GM23248 (cell line): ENCODE measurements around the gene CCDC142. TPM values are rescaled to one million over a fixed set of nuclear protein-coding genes. Genes with fewer than 3 reads are reported as not detected.

ENCODE experiments used
- DNase-seq: peaks from one replicate; pipeline ENCODE4 v3.0.0-alpha.2; 2015
- H2AFZ ChIP-seq: fragments of 200-600 bp; sonication (generic); 2 replicates; pipeline ENCODE4 v1.6.1; 2016; ENCODE audit warnings: antibody characterized with exemption
- H3F3A ChIP-seq: fragments of 200-600 bp; sonication (generic); 2 replicates; pipeline ENCODE4 v1.6.1; 2016; ENCODE audit warnings: mild to moderate bottlenecking, antibody characterized with exemption, mixed run types; ENCODE audit not compliant: insufficient read depth
- H3K27ac ChIP-seq: fragments of 200-600 bp; sonication (generic); 2 replicates; pipeline ENCODE4 v1.5.1; 2016; ENCODE audit warnings: mild to moderate bottlenecking
- H3K27me3 ChIP-seq: fragments of 200-600 bp; sonication (generic); replicated peaks from 2 replicates; pipeline ENCODE4 v1.6.1; 2016; ENCODE audit warnings: mild to moderate bottlenecking; ENCODE audit not compliant: insufficient read depth
- H3K36me3 ChIP-seq: fragments of 200-600 bp; sonication (generic); 2 replicates; pipeline ENCODE4 v1.6.1; 2016; ENCODE audit warnings: low read depth, mild to moderate bottlenecking
- H3K4me1 ChIP-seq: fragments of 200-600 bp; sonication (generic); 2 replicates; pipeline ENCODE4 v1.6.1; 2016; ENCODE audit warnings: mild to moderate bottlenecking; ENCODE audit not compliant: insufficient read depth
- H3K4me2 ChIP-seq: fragments of 200-600 bp; sonication (generic); one replicate; pipeline ENCODE4 v1.6.1; 2016; ENCODE audit warnings: mild to moderate bottlenecking; ENCODE audit not compliant: unreplicated experiment
- H3K4me3 ChIP-seq: fragments of 200-600 bp; sonication (generic); 2 replicates; pipeline ENCODE4 v1.5.1; 2016; ENCODE audit warnings: mild to moderate bottlenecking
- H3K79me2 ChIP-seq: fragments of 200-600 bp; sonication (generic); 2 replicates; pipeline ENCODE4 v1.6.1; 2016; ENCODE audit warnings: mild to moderate bottlenecking; ENCODE audit not compliant: insufficient read depth
- H3K9ac ChIP-seq: fragments of 200-600 bp; sonication (generic); 2 replicates; pipeline ENCODE4 v1.6.1; 2016; ENCODE audit warnings: mild to moderate bottlenecking
- H3K9me2 ChIP-seq: fragments of 200-600 bp; sonication (generic); 2 replicates; pipeline ENCODE4 v1.6.1; 2016; ENCODE audit warnings: mixed run types, mild to moderate bottlenecking, moderate library complexity; ENCODE audit not compliant: insufficient read depth
- H3K9me3 ChIP-seq: fragments of 200-600 bp; sonication (generic); one replicate; pipeline ENCODE4 v1.6.1; 2017; ENCODE audit warnings: low read depth
- H4K20me1 ChIP-seq: fragments of 200-600 bp; sonication (generic); 2 replicates; pipeline ENCODE4 v1.6.0; 2016; ENCODE audit not compliant: insufficient read depth
- EZH2 ChIP-seq: fragments of 200-600 bp; sonication (generic); IDR thresholded peaks from 2 replicates; pipeline ENCODE4 v1.6.1; 2018; ENCODE audit warnings: antibody characterized with exemption, mild to moderate bottlenecking; ENCODE audit not compliant: insufficient read depth, poor library complexity, severe bottlenecking
- EZH2phosphoT487 ChIP-seq: fragments of 200-600 bp; sonication (generic); IDR thresholded peaks from 2 replicates; pipeline ENCODE4 v1.6.1; 2018; ENCODE audit warnings: antibody characterized with exemption, moderate library complexity, mild to moderate bottlenecking, low read depth; ENCODE audit not compliant: insufficient read depth
- WGBS, 2 experiments: methylation state at CpG; one replicate each; pipeline ENCODE4 v1.1.6; 2015 to 2017; ENCODE audit warnings: low lambda C conversion rate in 2 of 2, low coverage in 1 of 2; ENCODE audit errors: missing lambda C conversion rate in 2 of 2; 5-methylcytosine and 5-hydroxymethylcytosine counted together
- in situ Hi-C: fragments of 300-500 bp; cut with MboI; formaldehyde crosslinking; loops from 2 replicates; pipeline ENCODE4 v1.15.0; 2020
- polyA plus RNA-seq: library from polyadenylated mRNA; unstranded; fragments of >200 nt; fragmentation: Nextera tagmentation; extraction: Ambion mirVana; gene quantifications from 2 replicates; pipeline ENCODE4 v1.2.1, GENCODE V29; 2016
- total RNA-seq: library from RNA; depleted of rRNA; stranded (reverse); fragments of >200 nt; shearing (Covaris generic); gene quantifications from 2 replicates; pipeline ENCODE4 v1.2.3, GENCODE V29; 2014

Gene CCDC142
- total and polyA plus RNA-seq, 2 experiments from 2014 or later, result 5.1 to 6.8 TPM

DNA sequence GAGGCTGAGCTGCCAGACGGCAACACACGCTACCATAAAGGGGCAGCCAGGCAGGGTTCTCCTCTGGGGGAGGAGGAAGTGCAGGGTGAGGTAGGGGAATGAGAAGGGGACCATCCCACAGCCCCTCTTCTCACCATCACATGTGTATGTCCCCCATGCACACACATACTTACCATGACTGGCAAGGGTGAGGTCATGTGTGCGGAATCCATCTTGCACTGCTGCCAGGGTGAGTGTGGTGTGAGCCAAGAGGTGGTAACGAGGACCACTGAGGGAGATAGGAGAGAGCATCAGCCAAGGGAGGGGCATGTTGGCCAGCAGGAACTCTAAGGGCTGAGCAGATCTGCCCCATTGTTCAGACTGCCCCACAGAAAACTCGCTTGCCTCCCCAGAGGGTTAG, 54.1 kb downstream of the CCDC142 start:
- Histone ChIP-seq H3K4me1 (no peaks in the 10 kb centered on the region), H2AFZ (no peak overlapping the region), H3K9me2 (no peaks in the 10 kb centered on the region), H3K9ac (no peak overlapping the region), H3K27me3 (no peaks in the 10 kb centered on the region), H3K4me3 (no peak overlapping the region), H3K27ac (no peak overlapping the region), H3K79me2 (no peaks in the 10 kb centered on the region), H4K20me1 (no peaks in the 10 kb centered on the region), H3K4me2 (no peak overlapping the region), H3K36me3 (peaks cover 3% of the 10 kb centered on the region; the same call in 1 of the 2 replicates), H3F3A (peaks cover 16% of the 10 kb centered on the region; the same call in 1 of the 2 replicates), H3K9me3 (no peaks in the 10 kb centered on the region)
- in situ Hi-C loops, result no loop called here
- TF ChIP-seq EZH2phosphoT487 (no peak), EZH2 (no peak)
- WGBS, 2 experiments, result 73 to 80% methylated on average over 5 of the region's 5 CpGs
- no peak for DNase-seq

DNA sequence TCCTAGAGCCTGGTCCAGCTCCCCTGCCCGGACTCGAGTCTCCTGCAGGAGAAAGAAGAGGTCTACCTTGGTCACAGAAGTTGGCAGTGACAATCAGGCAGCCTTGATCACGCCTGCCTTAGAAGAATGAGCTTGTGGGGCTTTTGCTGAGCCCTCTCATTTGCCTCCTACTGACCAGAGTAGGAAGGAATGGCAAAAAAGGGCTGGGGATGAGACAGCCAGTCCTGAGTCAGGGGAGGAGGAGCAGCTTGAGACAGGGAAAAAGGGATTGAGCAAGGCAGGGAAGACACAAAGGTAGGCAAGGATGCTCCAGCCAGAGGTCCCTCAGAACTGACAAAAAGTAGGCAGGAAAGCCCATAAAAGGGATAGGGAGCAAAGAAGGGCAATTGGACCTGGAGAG, 55.2 kb downstream of the CCDC142 start:
- H3K27ac ChIP-seq, result no peak overlapping the region
- H3K36me3 ChIP-seq, result peaks cover 3% of the 10 kb centered on the region; the same call in 1 of the 2 replicates
- no peaks in the 10 kb centered on the region for H3K9me2 ChIP-seq
- H4K20me1 ChIP-seq, result no peaks in the 10 kb centered on the region
- in situ Hi-C loops, result no loop called here
- no peak overlapping the region for H3K4me3 ChIP-seq
- H3K4me2 ChIP-seq, result no peak overlapping the region
- no peaks in the 10 kb centered on the region for H3K4me1 ChIP-seq
- 91 to 94% methylated on average over 3 of the region's 3 CpGs for WGBS, 2 experiments
- no peak overlapping the region for H3K9ac ChIP-seq
- no peak overlapping the region for H2AFZ ChIP-seq
- no peaks in the 10 kb centered on the region for H3K9me3 ChIP-seq
- no peaks in the 10 kb centered on the region for H3K79me2 ChIP-seq
- no peaks in the 10 kb centered on the region for H3K27me3 ChIP-seq
- DNase-seq, result peak; percentile 65
- TF ChIP-seq EZH2, result no peak
- TF ChIP-seq EZH2phosphoT487, result no peak
- peaks cover 16% of the 10 kb centered on the region; the same call in 1 of the 2 replicates for H3F3A ChIP-seq

DNA sequence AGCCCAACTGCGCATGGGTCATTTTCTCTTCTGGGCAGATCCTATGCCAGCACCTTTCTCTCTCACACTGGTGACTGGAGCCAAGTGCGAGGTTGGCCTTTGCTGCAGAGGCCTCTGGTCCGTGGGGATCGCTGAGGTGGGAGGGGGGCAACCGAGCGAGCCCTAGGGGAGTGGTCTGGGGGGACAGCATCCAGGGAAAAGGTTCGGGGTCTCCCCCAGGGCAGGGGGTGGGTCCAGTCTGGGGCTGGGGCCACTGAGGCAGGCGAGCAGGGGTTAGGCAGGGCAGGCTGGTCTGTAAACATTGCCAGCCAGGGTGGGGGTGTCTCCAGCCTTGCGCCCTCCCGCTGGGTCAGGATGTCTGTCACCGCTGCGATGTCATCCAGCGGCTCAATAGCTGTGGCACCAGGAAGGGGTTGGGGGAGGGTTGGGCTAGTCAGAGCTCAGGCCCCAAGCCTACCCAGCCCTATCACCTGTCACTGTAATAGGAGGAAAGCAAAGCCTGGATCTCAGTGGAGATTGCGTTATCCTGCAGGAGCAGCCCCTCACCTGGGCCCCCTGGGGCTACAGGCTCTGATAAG, 56.5 kb downstream of the CCDC142 start:
- no peak overlapping the region for H3K27ac ChIP-seq
- WGBS, 2 experiments, result 79 to 100% methylated on average over 4 to 14 of the region's 14 CpGs
- no peak for DNase-seq

DNA sequence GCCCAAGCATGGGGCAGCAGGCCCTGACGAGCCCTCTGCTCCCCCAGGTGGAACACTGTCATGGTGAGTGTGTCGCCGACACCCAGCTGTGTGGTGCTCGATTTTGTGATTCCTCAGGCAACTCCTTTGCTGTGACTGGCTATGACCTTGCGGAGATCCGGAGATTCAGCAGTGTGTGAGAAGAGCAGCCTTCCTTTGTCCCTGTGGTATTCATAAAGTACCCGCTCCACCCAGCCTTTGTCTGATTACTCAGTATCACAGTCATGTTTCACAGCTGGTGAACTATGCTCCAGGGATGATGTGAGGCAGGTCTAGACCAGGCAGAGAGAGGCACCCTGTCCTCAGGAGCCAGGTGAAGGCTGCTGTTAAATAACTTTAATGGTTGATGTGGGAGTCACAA, 57.3 kb downstream of the CCDC142 start:
- Histone ChIP-seq H2AFZ (no peak overlapping the region), H4K20me1 (no peaks in the 10 kb centered on the region), H3K9me3 (no peaks in the 10 kb centered on the region), H3K36me3 (peaks cover 3% of the 10 kb centered on the region; the same call in 1 of the 2 replicates), H3F3A (peaks cover 21% of the 10 kb centered on the region; the same call in 1 of the 2 replicates), H3K79me2 (no peaks in the 10 kb centered on the region), H3K27me3 (no peaks in the 10 kb centered on the region), H3K27ac (peak overlapping the region; percentile 45; the same call in 1 of the 2 replicates), H3K9ac (no peak overlapping the region), H3K9me2 (no peaks in the 10 kb centered on the region), H3K4me2 (no peak overlapping the region), H3K4me3 (no peak overlapping the region), H3K4me1 (0 out of 2 replicates have a peak, but pooled peaks cover 4% of the 10 kb centered on the region)
- no peak for TF ChIP-seq EZH2phosphoT487
- TF ChIP-seq EZH2, result no peak
- DNase-seq, result peak; percentile 60
- 71 to 73% methylated on average over 7 of the region's 7 CpGs for WGBS, 2 experiments
- in situ Hi-C loops, result no loop called here

More for the DNA sequence above, 56.5 kb downstream of the CCDC142 start:
- Histone ChIP-seq H3K79me2 (no peaks in the 10 kb centered on the region), H3K4me2 (no peak overlapping the region), H3F3A (peaks cover 16% of the 10 kb centered on the region; the same call in 1 of the 2 replicates), H3K4me1 (no peaks in the 10 kb centered on the region), H3K9me3 (no peaks in the 10 kb centered on the region), H4K20me1 (no peaks in the 10 kb centered on the region), H3K36me3 (peaks cover 3% of the 10 kb centered on the region; the same call in 1 of the 2 replicates), H2AFZ (no peak overlapping the region), H3K9me2 (no peaks in the 10 kb centered on the region), H3K9ac (no peak overlapping the region), H3K27me3 (no peaks in the 10 kb centered on the region), H3K4me3 (no peak overlapping the region)
- TF ChIP-seq EZH2 (no peak), EZH2phosphoT487 (no peak)
- in situ Hi-C loops, result no loop called here
